IMR-90 (cell line): Measurements from ENCODE around the gene DCLRE1C.

ENCODE experiments used
- BHLHE40 ChIP-seq: fragments of 150-350 bp; IDR thresholded peaks from 2 replicates; pipeline ENCODE4 v1.6.1; 2016; ENCODE audit warnings: mild to moderate bottlenecking, low read depth, low read length
- CEBPB ChIP-seq: IDR thresholded peaks from 2 replicates; pipeline ENCODE4 v1.6.1; 2012; ENCODE audit warnings: low read depth, low read length, improper control_type of control experiment
- CTCF ChIP-seq: conservative IDR thresholded peaks from 2 replicates; pipeline ENCODE4 v1.5.1; 2012; ENCODE audit warnings: mild to moderate bottlenecking, low read depth, low read length, improper control_type of control experiment
- FOS ChIP-seq: fragments of 150-350 bp; IDR thresholded peaks from 2 replicates; pipeline ENCODE4 v1.6.1; 2016; ENCODE audit warnings: low read depth, low read length
- MAFK ChIP-seq: IDR thresholded peaks from 2 replicates; pipeline ENCODE4 v1.6.1; 2012; ENCODE audit warnings: low read depth, low read length, improper control_type of control experiment
- POLR2A ChIP-seq: IDR thresholded peaks from 2 replicates; pipeline ENCODE4 v1.6.1; 2012; ENCODE audit warnings: mild to moderate bottlenecking, low read depth, low read length
- RAD21 ChIP-seq: IDR thresholded peaks from 2 replicates; pipeline ENCODE4 v1.6.1; 2012; ENCODE audit warnings: low read length, improper control_type of control experiment
- USF2 ChIP-seq: fragments of 150-350 bp; IDR thresholded peaks from 2 replicates; pipeline ENCODE4 v1.6.1; 2017; ENCODE audit warnings: mild to moderate bottlenecking, antibody characterized with exemption, low read length, low read depth

GRCh38 chr10:14982744-14983143 is 28.8 kb upstream of the DCLRE1C start:
- TF ChIP-seq CTCF (no peak), RAD21 (no peak), BHLHE40 (no peak), MAFK (no peak), POLR2A (no peak), CEBPB (no peak), USF2 (no peak), FOS (no peak)
